Measurements from ENCODE around the gene FUT3.

FUT3 gene

DNA sequence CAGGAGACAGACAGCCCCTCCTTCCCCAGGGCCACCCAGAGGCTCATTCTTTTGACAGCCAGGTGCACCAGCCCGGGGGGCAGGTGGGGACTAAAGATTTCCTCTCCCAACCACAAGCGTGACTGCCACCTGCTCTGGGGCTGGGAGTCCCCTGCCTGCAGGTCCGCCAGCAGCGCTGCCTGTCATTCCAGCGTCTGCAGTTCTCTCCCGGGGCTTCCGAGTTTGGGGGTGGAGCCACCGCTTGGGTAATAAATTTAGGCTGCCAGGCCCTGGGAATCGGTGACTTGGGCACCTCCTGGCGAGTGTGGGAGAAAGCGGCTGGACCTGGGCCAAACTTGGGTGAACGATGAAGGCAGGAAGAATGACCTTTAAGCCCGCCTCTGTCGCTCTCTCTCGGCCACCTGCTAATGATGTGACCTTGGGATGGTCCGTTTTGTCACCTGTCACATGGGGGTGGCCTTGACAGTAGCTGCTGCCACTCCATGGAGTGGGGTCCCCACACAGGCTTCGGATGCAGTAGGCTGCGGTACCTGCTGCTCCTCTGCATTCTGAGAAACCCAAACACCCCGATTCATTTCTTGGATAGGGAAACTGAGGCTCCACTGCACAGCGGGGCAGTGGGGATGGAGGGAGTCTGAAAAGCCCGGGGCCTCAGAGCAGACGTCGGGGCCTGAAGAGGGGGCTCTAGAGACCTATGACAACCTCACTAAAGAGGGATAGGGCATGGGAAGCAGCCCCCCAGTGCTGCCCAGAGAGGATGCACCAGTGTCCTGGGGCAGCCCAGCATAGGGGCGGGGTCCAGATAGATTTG, 24.5 kb downstream of the FUT3 start:
- in situ Hi-C loops (cut with MboI; ENCODE audit: low sequenced_read_pairs), result no loop called here

DNA sequence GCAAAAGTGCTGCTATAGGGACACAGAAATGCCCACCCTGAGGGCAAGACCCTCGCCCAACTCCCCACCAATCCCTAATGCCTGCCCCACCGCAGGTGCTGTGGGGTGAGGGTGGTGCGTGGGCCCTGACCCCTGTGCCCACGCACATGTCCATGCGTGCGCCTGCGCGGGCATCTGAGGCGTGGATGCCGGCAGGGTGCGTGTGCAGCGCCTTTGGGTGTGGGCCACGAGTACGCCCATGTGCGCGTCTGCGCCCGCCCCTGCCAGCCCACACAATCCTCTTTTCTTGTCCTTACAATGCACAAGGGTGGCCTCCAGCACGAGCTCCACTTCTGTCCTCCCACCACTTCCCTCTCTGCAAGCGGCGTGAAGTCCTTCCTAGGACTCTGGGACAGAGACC, 26.1 kb downstream of the FUT3 start:
- in situ Hi-C loops (cut with MboI; ENCODE audit: low sequenced_read_pairs), result no loop called here

- in situ Hi-C loops (cut with MboI; ENCODE audit: low sequenced_read_pairs), result no loop called here
Observed at GRCh38 chr19:5824751-5825150, 26.5 kb downstream of the FUT3 start.

- in situ Hi-C loops (cut with MboI; ENCODE audit: low sequenced_read_pairs), result no loop called here
Observed at GRCh38 chr19:5823579-5824281, 27.5 kb downstream of the FUT3 start.

DNA sequence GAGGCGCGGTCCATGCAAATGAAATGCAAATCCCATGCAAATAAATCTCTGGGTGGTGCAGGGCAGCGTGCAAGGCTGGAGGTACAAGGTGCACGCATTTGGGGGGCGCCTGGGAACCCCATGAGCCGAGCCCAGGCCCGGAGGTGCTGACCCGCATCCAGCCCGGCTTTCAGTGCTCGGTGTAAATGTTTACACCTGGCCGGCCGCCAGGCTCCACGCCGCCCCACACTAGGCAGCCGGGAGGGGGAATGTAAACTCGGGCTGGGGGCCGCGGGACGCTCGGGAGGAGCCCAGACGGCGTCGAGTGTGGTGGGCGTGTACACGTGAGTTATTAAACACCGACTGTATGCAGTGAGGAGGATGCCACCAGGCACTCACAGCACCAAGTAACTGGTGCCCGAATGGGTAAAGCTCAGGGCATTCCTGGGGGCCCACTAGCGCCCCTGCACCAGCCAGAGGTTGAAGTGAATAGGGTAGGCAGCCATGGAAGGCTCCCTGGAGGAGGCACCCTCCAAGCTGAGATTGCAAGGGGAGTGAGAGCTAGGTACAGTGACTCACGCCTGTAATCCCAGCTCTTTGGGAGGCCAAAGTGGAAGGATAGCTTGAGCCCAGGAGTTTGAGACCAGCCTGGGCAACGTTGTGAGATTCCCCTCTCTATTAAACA, 28.9 kb downstream of the FUT3 start:
- in situ Hi-C loops (cut with MboI; ENCODE audit: low sequenced_read_pairs), result no loop called here

DNA sequence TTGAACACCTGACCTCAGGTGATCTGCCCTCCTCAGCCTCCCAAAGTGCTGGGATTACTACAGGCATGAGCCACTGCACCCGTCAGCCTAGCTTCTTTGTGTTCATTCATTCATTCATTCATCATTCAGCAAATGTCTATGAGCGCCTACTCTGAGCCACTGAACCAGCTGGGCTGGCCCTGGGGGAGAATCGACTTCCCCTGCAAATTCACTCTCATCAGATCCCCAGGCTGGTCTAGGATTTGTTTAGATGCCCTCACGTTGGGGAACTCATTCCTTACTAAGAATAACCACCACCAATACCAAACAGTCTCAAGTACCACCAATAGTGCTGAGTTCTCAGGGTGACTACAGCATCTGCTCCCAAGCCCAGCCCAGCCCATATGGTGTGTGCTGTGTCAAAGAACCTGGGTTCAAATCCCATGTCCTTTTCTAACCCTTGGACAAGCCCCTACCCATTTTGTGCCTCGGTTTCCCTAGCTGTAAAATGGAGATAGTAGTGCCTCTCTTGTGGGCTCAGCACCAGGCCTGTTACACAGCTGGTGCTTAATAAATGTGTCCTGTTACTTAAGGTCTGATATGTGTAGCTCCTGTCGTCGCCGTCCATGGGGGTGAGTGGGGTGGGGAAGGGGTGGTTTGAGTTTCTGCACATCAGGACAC, 29.6 kb downstream of the FUT3 start:
- in situ Hi-C loops (cut with MboI; ENCODE audit: low sequenced_read_pairs), result no loop called here

DNA sequence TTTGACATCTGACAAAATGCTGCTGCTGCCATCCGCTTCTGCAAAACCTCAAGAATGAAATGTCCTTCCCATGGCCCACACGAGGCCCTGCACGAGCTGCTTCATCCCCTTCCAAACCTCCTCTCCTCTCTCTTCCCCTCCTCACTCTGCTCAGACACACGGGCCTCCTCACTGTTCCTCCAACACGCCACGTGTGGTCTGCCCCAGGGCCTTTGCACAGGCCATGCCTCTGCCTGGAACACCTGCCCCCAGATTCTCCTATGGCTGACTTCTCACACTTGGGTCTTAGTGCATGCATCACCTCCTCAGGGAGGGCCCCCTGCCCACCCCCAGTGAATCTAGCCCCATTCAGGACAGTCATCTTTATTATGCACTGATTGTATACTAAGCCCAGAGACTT, 30.5 kb downstream of the FUT3 start:
- in situ Hi-C loops (cut with MboI; ENCODE audit: low sequenced_read_pairs), result no loop called here

DNA sequence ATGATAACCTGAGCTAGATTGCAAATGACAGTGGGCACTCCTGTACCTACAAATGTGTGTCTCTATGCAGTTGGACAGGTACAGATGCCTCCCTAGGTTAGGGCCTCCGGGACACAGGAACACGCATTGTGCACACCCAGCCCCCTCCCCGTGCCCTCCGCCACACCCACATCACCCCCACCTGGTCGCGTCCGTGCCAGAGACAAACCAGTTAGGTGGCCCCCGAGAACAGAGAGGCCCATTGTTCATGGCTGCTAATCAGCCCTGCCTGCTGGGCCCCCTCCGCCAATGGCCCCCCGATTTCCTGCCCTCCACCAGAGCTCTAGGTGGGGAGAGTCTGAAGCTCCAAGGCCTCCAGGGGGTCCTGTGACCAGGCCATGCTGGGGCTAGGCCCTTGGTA, 32.7 kb downstream of the FUT3 start:
- in situ Hi-C loops (cut with MboI; ENCODE audit: low sequenced_read_pairs), result no loop called here

DNA sequence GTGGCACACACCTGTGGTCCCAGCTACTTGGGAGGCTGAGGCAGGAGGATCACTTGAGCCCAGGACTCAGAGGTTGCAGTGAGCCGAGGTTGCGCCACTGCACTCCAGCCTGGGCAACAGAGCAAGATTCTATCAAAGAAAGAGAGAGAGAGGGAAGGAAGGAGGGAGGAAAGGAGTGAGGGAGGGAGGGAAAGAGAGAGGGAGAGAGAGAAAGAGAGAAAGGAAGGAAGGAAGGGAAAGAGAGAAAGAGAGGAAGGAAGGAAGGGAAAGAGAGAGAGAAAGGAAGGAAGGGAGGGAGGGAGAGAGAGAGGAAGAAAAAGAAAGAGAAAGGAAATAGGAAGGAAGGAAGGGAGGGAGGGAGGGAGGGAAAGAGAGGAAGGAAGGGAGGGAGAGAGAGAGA, 34.0 kb downstream of the FUT3 start:
- in situ Hi-C loops (cut with MboI; ENCODE audit: low sequenced_read_pairs), result no loop called here

GRCh38 chr19:5814852-5815246, 36.4 kb downstream of the FUT3 start:
- in situ Hi-C loops (cut with MboI; ENCODE audit: low sequenced_read_pairs), result no loop called here

DNA sequence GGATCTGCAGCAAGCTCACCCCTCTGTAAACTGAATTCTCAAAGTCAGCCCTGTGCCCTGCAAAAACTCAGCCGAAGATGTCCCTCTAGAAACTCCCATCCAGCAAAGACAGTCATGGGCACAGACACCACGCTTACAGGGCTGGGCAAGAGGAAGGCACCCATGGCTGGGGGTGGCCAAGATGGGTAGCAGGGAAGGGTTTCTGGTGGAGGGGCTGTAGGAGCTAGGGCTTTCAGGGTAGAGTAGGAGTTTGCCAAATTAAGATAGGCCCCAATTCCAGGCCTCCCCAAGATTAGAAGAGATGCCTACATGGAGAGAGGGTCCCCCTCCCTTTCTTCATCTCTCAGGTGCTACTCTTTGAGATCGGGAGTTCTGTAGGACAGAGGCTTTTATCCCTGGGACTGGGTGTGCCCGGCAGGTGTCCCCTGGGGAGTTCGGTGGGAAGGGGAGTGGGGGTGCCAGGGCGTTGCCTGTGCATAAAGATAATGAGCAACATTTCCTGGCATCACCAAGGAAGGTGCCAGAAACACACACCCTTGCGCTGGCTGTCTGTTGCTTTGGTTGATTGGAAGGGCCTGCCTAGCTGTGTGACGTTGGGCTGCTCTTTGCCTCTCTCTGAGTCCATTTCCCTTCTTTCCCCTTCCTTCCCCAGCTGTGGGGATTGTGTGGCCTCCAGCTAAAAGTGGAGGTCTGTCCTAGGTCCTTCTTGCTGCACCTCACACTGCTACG, 37.0 kb downstream of the FUT3 start:
- in situ Hi-C loops (cut with MboI; ENCODE audit: low sequenced_read_pairs), result no loop called here

DNA sequence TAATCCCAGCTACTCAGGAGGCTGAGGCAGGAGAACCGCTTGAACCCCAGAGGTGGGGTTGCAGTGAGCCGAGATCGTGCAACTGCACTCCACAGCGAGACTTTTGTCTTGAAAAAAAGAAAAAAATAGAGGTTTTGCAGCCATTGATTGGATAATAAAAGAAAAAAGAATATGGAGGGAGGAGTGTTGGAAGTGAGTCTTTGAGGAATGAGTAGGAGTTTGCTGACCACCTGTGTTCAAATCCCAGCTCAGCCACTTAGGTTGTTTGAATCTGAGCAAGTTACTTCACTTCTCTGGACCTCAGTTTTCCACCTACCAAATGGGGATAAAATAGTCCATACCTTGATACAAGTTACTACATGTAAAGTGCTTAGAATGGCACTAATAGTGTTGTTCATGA, 40.1 kb downstream of the FUT3 start:
- in situ Hi-C loops (cut with MboI; ENCODE audit: low sequenced_read_pairs), result no loop called here

DNA sequence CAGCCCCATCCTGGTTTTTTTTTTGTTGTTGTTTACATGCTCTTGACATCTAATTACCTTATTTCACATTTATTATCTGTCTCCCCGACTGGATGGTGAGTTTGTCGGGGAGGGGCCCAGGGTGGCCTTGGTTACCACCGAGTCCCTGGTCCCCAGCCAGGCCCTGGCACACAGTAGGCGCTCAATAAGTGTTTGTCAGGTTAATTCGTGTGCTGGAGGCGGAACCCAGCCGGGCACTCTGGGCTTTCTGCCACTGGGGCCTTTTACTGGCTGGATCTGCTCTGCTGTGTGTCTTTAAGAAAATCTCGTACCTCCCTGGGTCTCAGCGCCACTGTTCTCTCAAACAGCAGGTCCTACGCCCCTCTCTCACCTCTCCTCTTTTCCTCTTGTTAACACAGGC, 41.8 kb downstream of the FUT3 start:
- in situ Hi-C loops (cut with MboI; ENCODE audit: low sequenced_read_pairs), result no loop called here

- in situ Hi-C loops (cut with MboI; ENCODE audit: low sequenced_read_pairs), result no loop called here
Observed at GRCh38 chr19:5809053-5809452, 42.2 kb downstream of the FUT3 start.

GRCh38 chr19:5808120-5808816, 43.0 kb downstream of the FUT3 start:
- in situ Hi-C loops (cut with MboI; ENCODE audit: low sequenced_read_pairs), result no loop called here

DNA sequence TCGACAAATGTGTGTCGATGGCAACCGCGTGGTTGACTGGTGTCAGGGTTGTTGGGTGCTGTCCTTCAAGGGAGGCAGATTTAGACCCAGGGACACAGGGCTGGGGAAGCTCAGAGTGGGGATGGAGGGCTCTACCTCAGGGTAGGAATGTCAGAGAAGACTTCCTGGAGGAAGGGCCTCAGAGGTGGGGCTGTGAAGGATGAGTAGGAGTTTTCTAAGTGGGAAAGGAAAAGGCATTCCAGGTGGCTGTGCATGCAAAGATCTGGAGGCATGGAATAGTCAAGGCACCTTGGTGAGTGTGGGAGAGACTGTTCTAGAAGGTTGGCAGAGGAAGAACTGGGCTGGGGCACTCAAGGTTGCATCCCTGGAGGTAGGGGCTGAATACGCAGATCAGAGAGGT, 44.3 kb downstream of the FUT3 start:
- in situ Hi-C loops (cut with MboI; ENCODE audit: low sequenced_read_pairs), result no loop called here

DNA sequence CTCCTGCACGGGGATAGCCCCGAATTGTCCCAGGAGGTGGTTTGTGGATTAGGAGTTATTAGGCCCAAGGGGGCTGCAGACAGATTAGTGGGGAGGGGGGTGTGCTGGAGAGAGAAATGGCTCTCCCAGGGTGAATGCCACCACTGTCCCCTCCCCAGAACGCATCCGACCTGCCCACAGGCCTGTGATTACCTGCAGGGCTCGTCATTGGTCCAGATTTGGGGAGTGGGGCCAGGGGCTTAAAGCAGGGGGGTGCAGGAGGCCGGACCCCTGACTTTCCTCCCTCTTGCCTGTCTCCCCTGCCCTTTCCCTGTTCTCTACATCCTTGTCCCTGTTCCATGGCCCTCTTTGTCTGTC, 45.1 kb downstream of the FUT3 start:
- in situ Hi-C loops (cut with MboI; ENCODE audit: low sequenced_read_pairs), result no loop called here

DNA sequence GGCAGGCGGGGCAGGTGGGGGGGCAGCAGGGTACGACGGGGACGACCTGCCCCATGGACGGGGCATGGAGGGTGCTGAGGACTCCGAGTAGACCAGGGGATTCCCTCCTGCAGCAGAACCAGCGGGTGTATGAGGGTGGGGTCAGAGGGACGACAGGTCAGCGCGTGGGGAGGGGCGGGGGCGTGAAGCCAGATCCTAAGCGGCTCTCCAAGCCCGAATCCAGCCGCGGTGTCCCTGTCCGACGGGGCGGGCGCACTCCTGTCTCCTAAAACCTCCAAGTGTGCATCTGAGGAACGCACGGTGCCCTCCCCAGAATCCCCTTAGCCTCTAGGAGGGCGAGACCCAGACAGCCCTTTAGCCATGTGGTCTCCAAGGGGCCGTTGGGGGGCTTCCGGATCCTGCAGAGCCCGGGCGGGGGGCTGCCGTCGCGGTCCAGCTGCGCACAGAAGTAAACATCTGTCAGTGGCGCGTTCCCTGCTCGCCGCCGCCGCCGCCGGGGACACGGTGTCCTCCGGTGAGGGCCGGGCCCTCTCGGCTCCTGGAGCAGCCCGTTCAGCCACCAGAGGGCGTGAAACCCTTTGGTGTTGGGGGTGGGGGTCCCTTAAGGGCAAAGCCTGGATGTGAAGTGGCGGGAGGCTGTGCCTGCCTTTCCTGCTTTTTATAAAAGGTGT, 45.7 kb downstream of the FUT3 start:
- in situ Hi-C loops (cut with MboI; ENCODE audit: low sequenced_read_pairs), result no loop called here

DNA sequence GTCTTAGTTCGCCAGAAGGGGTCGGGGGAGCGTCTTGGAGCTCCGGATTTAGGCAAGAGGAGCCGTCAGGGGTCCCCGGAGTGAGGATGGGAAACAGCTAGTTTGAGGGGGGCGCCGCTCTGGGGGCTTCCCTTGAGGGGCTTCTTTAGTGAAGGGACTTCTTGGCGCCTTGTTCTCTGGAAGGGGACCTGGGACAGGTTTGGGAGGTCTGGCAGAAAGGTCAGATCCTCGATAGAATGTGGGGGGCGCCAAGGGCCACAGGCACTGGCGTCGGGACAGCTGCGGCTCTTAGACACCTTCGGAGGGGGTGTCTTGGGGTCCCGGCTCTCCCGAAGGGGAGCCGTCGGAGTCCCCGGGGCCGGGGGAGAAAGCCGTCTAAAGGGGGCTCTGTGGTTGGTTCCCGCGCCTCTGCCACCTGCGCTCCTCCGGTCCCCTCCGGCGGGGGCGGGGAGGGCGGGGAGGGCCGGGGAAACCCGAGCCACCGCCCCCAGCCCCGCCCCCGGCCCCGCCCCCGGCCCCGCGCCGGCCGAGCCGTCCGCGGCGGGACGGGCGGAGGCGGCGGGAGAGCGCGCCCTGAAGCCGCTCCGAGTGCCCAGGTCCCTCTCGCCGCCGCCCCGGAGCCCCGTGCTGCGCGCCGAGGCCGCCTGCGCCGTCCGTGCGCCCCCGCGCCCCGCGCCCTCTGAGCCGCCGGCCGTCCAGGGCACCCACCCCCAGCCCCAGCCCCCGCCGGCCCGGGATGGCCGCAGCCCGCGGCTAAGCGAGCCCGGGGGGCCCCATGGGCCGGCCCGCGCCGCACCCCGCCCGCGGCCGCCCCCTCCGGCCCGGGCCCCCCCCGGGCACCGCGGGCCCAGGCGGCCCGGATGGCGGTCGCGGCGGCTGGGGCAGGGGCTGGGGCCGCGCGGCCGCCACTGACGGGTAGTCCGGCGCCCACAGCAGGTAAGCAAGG, 46.5 kb downstream of the FUT3 start, which contains the start of gene NRTN:
Gene NRTN, plus strand, starts transcription at position 552 of the 946 bp plus-strand sequence. CDS start 19,099 bp downstream, outside the sequence.
- in situ Hi-C loops (cut with MboI; ENCODE audit: low sequenced_read_pairs), result no loop called here

All from hTERT RPE-1 (cell line).